ENCODE results near the gene PLPPR2.
"Not testable (repeated sequence)": the region's sequence is repeated elsewhere in the genome, so short reads cannot be mapped to it uniquely, and the experiment has no call there.

The PLPPR2 gene

GRCh38 chr19:11370744-11371143 is 15.5 kb downstream of the PLPPR2 start:
- no peak for DNase-seq (ENCODE audit: low read depth in 2 of 3, low spot score in 2 of 3)

DNA sequence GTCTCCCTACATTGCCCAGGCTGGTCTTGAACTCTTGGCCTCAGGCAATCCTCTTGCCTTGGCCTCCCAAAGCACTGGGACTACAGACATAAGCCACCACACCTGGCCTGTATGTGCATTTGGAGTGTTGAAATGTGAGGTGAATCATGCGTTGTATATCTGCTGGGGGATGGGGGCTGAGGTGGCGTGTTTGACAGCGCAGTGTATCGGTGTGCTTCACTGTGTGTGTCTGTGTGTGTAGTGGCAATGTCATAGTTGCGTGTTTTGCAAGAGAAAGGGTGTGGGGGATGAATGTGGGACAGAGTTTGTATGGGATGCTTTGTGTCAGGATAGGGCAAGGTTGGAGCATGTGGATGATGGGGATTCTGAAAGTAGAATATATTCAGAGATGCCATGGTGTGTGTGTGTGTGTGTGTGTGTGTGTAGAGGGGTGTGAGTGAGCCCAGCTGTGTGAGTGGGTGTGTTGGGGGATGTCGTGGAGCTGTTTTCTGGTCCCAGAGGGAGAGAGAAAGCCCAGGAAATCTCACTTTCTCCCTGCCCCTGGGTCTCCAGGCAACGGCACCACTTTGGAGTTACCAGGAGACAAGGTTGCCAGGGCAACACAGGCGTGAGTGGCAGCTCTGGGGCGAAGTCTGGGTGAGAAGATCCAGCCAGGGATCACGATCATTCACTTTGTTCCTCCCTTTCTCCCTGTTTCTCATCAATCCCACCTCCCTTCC is 18.1 kb downstream of the PLPPR2 start:
- DNase-seq (ENCODE audit: low read depth in 2 of 3, low spot score in 2 of 3): no peak

DNA sequence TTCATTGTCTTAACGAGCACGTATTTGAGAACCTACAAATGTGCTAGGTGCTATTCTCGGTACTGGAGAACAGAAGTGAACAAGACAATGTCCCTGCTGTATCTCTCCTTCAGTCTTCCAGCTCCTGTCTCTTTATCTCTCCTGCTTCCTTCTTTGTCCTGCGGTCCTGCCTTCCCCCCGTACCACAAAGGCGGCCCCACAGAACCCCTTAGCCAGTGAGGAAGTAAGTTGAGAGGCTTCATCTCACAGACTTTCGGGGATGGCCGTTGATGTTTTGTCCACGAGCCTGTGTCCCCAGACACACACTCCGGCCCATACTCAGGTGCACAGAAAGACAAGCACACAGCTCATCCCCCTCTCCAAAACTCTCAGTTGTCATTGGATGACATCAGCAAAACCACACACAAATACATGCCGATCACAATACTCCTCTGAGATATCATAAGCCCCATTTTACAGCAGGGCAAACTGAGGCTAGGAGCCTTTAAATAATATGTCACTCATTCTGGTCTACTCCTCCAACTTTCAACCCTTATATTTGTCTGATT is 18.7 kb downstream of the PLPPR2 start:
- no peak for DNase-seq (ENCODE audit: low read depth in 2 of 3, low spot score in 2 of 3)

DNA sequence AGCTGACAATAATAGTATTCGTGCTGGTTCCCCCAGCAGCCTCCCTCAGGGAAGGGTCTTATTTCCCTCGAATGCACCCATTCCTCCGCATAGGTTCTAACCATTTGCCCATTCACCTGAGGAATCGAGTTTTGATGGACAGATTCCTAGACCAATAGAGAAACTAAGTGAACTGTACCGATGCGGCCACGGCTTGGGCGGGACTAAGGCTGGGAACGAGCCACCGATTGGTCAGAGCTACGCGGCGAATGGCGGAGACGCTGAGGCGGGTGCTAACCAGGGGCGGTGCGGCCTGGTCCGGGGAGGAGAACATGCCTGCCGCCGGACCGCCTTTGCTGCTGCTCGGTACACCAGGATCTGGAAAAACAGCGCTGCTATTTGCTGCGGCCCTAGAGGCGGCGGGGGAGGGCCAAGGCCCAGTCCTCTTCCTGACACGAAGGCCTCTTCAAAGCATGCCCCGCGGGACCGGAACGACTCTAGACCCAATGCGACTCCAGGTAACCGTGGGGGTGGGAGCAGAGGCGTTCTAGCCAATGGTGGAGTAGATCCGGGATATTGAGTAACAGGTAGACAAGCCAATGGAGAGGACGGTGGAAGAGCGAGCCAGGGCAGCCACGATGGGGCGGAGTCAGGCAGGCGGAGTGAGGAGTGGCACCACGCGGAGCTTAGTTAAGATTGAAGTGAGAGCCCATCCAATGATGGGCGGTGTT is 19.4 kb downstream of the PLPPR2 start, which contains the start of gene SWSAP1:
Gene SWSAP1, plus strand, starts transcription at position 234 of the 710 bp plus-strand sequence. Its CDS starts 15 bp downstream, at position 249.
- peak; percentile 85 to 89 (median 88) for DNase-seq (ENCODE audit: low read depth in 2 of 3, low spot score in 2 of 3)

DNA sequence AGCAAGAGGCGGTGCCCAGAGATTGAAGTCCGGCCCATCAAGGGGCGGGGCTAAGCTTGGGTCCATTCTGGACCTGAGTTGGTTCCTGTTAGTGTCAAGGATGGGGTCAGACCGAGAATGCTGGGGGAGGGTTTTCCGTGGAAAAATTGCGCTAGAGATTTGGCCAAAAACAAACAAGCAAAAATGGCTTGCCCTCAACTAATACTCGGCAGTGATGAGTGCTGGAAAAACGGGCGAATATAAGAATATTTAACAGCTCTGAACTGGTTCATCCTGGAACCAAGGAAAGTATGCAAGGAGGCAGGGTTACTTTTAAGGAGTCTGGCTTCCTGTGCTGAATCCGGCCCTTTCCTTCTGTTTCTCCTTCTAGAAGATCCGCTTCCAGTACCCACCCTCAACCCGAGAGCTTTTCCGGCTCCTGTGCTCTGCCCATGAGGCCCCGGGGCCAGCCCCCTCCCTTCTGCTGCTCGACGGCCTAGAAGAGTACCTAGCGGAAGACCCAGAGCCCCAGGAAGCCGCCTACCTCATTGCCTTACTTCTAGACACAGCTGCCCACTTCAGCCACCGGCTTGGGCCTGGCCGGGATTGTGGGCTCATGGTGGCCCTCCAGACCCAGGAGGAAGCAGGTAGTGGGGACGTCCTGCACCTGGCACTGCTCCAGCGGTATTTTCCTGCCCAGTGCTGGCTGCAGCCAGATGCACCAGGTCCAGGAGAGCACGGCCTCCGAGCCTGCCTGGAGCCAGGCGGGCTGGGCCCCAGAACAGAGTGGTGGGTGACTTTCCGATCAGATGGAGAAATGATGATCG is 20.1 kb downstream of the PLPPR2 start:
- no peak for DNase-seq (ENCODE audit: low read depth in 2 of 3, low spot score in 2 of 3)

DNA sequence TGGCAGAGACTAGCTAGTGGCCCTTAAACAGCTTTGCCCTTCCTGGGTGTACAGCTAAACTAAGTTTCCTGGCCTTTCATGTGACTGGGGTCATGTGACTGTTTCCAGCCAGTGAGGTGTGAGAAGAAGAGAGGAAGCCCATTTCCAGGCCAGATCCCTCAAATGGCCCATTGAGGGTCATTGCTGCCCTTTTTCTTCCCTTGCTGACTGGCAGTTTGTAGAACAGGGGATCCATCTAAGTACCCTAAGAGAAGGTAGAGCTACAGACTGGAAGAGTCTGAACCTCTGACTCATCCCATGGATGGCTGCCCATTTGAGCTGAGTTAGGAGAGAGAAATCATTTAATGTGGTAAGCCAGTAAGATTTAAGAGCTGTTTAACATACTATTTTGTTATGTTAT is 22.0 kb downstream of the PLPPR2 start:
- no peak for DNase-seq (ENCODE audit: low read depth in 2 of 3, low spot score in 2 of 3)

- no peak for DNase-seq (ENCODE audit: low read depth in 2 of 3, low spot score in 2 of 3)
Measured at GRCh38 chr19:11377756-11378155, 22.5 kb downstream of the PLPPR2 start.

GRCh38 chr19:11378319-11379189 is 23.3 kb downstream of the PLPPR2 start:
- no peak for DNase-seq (ENCODE audit: low read depth in 2 of 3, low spot score in 2 of 3)

- not testable (repeated sequence) for DNase-seq (ENCODE audit: low read depth in 2 of 3, low spot score in 2 of 3)
Measured at GRCh38 chr19:11379269-11379845, 24.1 kb downstream of the PLPPR2 start.

DNA sequence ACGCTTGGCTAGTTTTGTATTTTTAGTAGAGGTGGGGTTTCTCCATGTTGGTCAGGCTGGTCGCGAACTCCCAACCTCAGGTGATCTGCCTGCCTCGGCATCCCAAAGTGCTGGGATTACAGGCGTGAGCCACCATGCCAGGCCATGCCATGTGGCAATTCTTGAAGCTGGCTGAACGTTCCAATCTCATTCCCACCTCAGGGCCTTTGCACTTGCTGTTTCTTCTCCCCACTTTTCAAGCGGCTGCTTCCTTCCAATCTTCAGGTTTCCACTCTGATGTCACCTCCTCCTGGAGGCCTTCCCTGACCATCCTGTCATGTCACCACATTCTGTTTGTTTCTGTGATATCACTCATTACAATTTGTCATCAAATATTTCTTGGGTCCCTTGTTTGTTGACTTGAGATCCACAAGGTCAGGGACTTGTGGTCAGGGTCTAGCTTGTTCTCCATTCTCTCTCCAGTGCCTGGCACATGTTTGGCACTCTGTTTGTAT is 24.7 kb downstream of the PLPPR2 start:
- DNase-seq (ENCODE audit: low read depth in 2 of 3, low spot score in 2 of 3): no peak

DNA sequence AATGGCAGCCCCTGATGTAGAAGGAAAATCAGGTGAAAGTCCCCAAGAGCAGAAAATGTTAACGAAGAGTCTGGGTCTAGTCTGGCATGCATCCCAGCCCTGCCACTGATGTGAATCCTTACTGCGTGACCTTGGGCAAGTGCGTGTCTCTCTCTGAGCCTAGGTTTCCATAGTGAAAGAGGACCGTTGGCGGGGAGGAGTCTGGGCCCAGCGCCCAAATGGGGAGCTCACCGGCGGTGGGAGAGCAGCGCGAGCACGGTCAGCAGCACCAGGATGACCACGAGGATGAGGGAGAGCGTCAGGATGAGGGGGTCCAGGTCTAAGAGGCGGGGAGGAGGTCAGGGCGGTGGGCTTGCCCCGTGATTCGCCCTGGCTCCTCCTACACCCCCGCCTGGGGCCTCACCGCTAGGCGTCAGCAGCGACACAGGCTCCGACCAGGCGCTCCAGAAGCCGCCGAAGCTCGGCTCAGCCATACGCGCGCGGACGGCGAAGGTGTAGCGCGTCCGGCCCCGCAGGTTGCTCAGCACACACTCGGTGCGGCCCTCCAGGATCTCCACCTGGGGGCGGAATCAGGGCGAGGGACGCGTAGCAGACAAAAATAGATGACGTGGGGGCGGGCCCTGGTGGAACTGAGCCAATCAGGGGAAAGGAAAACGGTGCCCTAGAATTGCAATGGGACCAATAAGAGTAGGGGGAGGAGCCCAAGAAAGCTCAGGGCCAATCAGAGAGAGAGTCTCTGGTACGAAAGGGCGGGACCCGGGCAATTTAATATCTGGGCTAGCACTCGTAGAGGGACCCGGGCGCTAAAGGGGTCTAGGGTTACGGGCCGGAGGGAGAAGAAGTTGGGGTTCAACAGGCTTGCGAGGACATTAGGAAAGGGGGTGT is 25.7 kb downstream of the PLPPR2 start:
- peak; percentile 83 to 91 (median 88) for DNase-seq (ENCODE audit: low read depth in 2 of 3, low spot score in 2 of 3)

DNA sequence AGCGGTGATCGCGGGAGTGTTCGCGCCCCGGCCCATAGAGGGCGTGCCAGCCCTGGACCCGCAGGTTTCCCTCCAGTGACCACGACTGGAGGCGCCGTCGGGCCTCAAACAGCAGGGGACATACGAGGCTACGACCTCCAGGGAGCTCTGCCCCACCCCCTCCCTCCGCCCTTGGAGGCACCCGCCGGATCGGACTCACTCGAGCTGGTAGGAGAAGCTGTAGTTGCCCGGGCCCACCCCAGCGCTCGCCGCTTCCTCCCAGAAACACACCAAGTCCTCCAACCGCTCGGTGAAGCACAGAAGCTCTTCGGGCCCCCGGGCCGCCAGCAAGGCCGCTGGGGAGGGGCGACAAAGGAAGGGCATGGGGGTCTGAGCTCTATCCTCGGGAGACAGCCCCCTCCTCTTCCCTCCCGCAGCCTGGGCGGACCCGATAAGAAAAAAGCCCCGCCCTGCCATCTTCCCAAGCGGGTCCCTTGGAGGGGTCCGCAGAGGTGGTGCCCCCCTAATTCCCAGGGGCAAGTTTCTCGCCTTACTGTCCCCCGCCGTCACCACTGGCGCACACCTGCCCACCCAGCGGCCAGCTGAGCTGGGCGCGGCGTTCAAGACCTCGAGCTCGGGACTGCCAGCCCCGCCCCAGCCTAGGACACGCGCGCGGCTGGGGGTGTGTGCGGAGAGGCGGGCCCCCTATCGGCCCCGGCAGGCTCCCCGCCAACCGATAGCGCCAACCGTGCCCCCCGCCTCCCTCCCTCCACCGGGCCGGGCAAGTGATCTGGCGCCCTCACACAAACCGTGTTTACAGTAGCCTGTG is 27.9 kb downstream of the PLPPR2 start:
- no peak for DNase-seq (ENCODE audit: low read depth in 2 of 3, low spot score in 2 of 3)

DNA sequence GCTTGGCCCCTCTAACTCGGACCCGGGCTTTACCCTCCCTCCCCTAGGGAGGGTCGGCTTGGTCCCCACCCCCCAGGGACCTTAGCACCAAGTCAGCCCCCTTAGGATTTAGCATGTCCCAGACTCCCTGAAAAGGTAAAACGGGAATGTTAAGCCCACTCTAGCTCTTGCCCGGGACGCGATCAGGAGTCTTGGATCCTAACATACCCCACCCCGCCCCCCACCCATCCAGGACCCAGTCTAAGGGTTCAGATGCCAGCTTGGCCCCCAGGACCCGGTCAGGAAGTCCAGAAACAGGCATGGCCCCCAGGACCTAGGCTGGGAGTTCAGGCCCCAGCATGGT is 28.4 kb downstream of the PLPPR2 start:
- no peak for DNase-seq (ENCODE audit: low read depth in 2 of 3, low spot score in 2 of 3)

GRCh38 chr19:11384778-11385129 is 29.5 kb downstream of the PLPPR2 start:
- no peak for DNase-seq (ENCODE audit: low read depth in 2 of 3, low spot score in 2 of 3)

- DNase-seq (ENCODE audit: low read depth in 2 of 3, low spot score in 2 of 3): no peak
Measured at GRCh38 chr19:11387162-11388034, 32.2 kb downstream of the PLPPR2 start.

DNA sequence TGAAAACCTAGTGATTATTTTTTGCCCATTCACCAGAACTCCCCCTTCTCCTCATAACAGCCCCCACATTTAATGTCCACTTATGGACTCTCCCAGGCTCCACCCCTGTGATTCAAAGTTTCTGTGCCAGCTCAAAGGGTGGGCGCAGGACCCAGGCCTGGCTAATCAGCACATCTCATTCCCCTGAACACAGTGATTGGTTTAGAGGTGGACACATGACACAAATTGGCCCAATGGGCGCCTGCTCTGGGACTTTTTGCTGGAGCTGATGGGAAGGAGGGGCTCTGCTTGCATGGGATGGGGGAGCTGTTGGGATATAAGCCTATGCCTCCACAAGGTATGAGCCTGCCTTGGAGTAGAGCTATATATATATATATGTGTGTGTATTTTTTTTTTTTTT is 35.1 kb downstream of the PLPPR2 start:
- DNase-seq (ENCODE audit: low read depth in 2 of 3, low spot score in 2 of 3): no peak

DNA sequence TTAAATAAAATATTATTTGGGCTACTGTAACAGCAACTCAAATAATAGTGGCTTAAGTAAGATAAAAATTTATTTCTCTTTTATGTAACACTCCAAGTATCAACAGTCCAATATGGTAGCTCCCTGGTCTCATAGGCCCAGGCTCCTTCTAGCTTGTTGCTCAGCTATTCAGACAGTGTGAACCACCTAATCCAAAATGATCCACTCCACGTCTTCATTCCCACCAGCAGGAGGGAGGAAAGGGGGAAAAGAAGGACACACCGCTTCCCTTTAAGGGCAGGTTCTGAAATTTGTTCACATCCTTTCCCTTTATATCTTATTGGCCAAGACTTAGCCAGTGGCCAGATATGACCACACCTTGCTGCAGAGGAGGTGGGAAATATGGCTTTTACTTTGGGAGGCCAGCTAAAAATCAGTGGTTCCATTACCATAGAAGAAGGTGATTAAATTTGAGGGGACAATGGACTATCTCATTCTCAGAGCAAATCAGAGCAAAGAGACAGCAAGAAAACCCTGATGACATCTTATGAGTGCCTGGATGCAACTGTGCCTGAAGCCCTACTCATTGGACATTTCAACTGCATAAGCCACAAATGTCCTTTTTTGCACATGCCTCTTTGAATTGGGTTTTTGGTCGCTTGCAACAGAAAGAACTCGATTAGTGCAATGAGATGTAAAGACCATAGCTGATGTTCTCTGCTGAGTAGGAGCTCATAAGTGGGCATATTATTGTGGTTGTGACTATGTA is 35.9 kb downstream of the PLPPR2 start:
- no peak for DNase-seq (ENCODE audit: low read depth in 2 of 3, low spot score in 2 of 3)

All from activated CD8-positive, alpha-beta memory T cell treated with anti-CD3 and anti-CD28 coated beads for 48 hours (primary cell).